ENCODE results near the gene CDKN1A. TPM values are rescaled to one million over a fixed set of nuclear protein-coding genes. Genes with fewer than 3 reads are reported as not detected.

Gene CDKN1A
- total RNA-seq, 2 donors from 2014 or later: 311 to 457 TPM

DNA sequence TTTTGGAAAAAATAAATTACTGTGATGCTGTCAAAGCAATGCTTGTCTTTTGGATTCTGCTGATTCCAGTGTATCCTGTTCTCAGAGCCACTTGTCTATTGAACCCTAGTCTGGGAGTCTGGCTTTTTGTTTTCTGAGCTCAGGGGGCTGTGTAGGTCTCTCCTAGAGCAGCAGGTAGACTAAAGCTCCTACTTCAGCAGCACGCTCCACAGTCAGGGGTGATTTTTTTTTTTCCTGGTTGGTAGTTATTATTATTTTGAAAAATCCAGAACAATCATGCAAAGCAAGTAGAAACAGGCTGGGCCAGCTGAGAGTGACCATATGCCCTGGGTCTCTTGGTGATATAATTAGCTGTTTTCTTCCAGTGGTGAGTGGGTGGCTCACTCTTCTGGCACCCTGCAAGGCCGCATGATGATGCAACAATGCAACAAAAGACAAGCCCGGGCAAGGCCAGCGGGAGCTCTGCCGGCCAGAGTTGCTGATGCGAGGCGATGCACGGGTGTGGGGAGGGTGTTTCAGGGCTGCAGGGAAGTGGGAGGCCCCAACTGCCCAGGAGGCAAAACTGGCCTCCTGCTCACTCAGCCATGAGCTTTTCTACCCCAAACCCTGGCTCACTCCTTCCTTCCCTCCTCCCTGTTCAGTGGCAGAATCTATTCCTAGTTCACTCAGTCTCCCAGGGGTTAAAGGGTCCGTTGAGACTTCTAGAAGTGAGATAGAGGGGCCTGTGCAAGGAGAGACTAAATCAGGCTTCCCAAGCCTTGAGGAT lies 11.5 kb upstream of the CDKN1A start:
- Histone ChIP-seq H3K9me3 (no peaks in the 10 kb centered on the region), H3K4me1 (ENCODE audit: control insufficient read depth in 1 of 2, low read depth in 2 of 2) (peaks cover 15% of the 10 kb centered on the region in 2 donors), H3K4me3 (peak overlapping the region; percentile 14), H3K27ac (peak overlapping the region; percentile 30 to 68), H3K27me3 (replicated peaks; ENCODE audit: insufficient read depth) (no peaks in the 10 kb centered on the region), H3K36me3 (no peaks in the 10 kb centered on the region)
- TF ChIP-seq, protein P1, sequence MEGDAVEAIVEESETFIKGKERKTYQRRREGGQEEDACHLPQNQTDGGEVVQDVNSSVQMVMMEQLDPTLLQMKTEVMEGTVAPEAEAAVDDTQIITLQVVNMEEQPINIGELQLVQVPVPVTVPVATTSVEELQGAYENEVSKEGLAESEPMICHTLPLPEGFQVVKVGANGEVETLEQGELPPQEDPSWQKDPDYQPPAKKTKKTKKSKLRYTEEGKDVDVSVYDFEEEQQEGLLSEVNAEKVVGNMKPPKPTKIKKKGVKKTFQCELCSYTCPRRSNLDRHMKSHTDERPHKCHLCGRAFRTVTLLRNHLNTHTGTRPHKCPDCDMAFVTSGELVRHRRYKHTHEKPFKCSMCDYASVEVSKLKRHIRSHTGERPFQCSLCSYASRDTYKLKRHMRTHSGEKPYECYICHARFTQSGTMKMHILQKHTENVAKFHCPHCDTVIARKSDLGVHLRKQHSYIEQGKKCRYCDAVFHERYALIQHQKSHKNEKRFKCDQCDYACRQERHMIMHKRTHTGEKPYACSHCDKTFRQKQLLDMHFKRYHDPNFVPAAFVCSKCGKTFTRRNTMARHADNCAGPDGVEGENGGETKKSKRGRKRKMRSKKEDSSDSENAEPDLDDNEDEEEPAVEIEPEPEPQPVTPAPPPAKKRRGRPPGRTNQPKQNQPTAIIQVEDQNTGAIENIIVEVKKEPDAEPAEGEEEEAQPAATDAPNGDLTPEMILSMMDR (IDR thresholded peaks at IDR 0.05): no peak
- peak; percentile 67 for DNase-seq (ENCODE audit: low spot score)
- ATAC-seq (ENCODE audit: insufficient number of reproducible peaks, low FRiP score, low read depth): peak; percentile 87

DNA sequence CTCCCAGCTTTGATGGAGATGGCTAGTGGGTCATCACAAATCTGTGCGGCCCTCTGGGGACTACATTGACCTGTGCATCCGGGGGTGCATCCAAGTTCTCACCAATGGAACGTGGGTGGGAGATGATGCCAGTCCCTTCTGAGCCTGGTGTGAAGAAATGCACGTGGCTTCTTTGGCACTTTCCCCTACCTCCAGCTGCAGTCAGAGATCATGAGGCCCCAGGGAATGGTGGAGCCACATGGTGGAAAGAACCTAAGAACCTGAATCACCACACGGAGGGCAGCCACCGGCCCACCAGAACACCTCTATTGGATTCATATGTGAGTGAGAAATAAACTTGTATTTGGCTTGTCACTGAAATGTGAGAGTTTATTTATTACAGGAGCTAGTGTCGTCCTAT lies 9.9 kb upstream of the CDKN1A start:
- H3K9me3 ChIP-seq: no peaks in the 10 kb centered on the region
- no peak overlapping the region for H3K27ac ChIP-seq

DNA sequence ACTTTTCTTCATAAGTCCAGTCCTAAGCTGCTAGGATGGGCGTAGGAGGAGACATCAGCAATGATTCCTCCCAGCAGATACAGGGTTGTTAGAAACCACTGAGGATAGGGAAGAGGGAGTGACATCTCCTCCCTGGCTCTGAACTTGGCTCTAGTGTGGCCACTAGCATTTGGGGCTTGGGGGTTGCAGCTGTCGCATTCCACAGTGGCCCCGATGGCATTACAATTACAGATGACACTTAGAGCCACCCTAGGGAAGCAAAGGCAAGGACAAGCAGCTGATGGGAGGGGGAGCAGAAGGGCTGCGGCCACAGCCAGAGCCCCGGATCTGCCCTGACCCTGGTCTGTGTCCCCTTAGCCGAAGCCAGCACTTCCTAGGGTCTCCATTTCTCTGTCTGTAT lies 9.5 kb upstream of the CDKN1A start:
- TF ChIP-seq, protein P1 (IDR thresholded peaks at IDR 0.05): no peak
- Histone ChIP-seq H3K27me3 (replicated peaks; ENCODE audit: insufficient read depth) (no peaks in the 10 kb centered on the region), H3K4me1 (ENCODE audit: control insufficient read depth in 1 of 2, low read depth in 2 of 2) (peaks cover 15 to 19% of the 10 kb centered on the region in 2 donors)

More for the DNA sequence above, 9.9 kb upstream of the CDKN1A start:
- Histone ChIP-seq H3K36me3 (no peaks in the 10 kb centered on the region), H3K4me1 (ENCODE audit: control insufficient read depth in 1 of 2, low read depth in 2 of 2) (peaks cover 15% of the 10 kb centered on the region in 2 donors), H3K4me3 (no peak overlapping the region), H3K27me3 (replicated peaks; ENCODE audit: insufficient read depth) (no peaks in the 10 kb centered on the region)
- TF ChIP-seq, protein P1 (IDR thresholded peaks at IDR 0.05): no peak
- no peak for DNase-seq (ENCODE audit: low spot score)
- ATAC-seq (ENCODE audit: insufficient number of reproducible peaks, low FRiP score, low read depth): no peak

DNA sequence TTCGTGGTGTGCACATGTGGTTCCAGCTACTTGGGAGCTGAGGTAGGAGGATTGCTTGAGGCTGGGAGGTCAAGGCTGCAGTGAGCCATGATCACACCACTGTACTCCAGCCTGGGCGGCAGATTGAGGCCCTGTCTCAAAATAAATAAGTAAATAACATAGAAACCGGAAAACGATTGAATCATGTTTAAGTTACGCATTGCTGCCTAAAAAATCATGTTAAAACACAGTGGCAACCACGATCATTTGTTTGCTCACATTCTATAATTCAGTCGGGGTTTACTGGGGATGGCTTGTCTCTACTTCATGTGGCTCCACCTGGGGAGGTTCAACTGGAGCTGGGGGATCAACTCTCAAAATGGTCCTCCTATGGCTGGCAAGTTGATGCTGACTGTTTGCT lies 8.2 kb upstream of the CDKN1A start:
- H3K4me3 ChIP-seq: no peak overlapping the region
- TF ChIP-seq, protein P1 (IDR thresholded peaks at IDR 0.05): no peak

More for the DNA sequence above, 9.5 kb upstream of the CDKN1A start:
- no peaks in the 10 kb centered on the region for H3K36me3 ChIP-seq
- DNase-seq (ENCODE audit: low spot score) (no peak), ATAC-seq (ENCODE audit: insufficient number of reproducible peaks, low FRiP score, low read depth) (no peak)
- H3K27ac ChIP-seq: no peak overlapping the region
- H3K4me3 ChIP-seq: no peak overlapping the region
- no peaks in the 10 kb centered on the region for H3K9me3 ChIP-seq

DNA sequence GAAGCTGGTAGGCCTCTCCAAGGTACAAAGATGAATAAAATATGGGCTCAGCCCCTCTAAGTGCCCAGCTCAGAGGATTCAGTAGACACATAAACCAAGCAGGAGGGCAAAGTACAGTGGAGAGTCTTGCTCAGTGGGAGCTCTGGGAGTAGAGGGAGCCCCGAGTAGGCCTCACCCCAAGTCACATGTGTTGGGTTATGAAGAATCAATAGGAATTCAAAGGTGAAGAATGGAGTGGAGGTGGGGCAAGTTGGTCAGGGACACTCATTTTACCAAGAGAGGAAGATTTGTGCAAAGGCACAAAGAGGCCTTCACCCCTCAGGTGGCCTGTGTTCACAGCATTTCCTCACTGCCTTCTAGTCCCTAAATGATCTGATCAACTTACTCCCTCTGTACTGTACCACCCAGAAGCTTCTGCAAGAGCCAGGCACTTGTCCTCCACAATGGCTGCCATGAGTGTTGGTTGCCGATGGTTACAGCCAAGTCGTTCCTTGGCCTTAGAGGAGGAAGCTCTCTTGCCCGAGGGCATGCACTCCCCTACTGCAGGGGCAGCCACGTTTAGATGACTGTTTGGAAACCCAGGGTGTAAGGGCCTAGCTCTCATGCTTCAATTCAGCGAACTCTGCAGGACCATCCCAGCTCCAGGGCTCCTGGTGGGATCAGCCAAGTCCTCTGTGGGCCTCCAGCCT lies 6.7 kb upstream of the CDKN1A start:
- H3K9me3 ChIP-seq: no peaks in the 10 kb centered on the region
- ATAC-seq (ENCODE audit: insufficient number of reproducible peaks, low FRiP score, low read depth): no peak
- H3K36me3 ChIP-seq: no peaks in the 10 kb centered on the region
- TF ChIP-seq, protein P1 (IDR thresholded peaks at IDR 0.05): no peak
- no peaks in the 10 kb centered on the region for H3K27me3 ChIP-seq (replicated peaks; ENCODE audit: insufficient read depth)
- no peak for DNase-seq (ENCODE audit: low spot score)
- peaks cover 18 to 22% of the 10 kb centered on the region in 2 donors for H3K4me1 ChIP-seq (ENCODE audit: control insufficient read depth in 1 of 2, low read depth in 2 of 2)
- no peak overlapping the region for H3K4me3 ChIP-seq
- no peak overlapping the region for H3K27ac ChIP-seq

More for the DNA sequence above, 8.2 kb upstream of the CDKN1A start:
- Histone ChIP-seq H3K4me1 (ENCODE audit: control insufficient read depth in 1 of 2, low read depth in 2 of 2) (peaks cover 15 to 19% of the 10 kb centered on the region in 2 donors), H3K36me3 (no peaks in the 10 kb centered on the region), H3K27me3 (replicated peaks; ENCODE audit: insufficient read depth) (no peaks in the 10 kb centered on the region), H3K27ac (no peak overlapping the region), H3K9me3 (no peaks in the 10 kb centered on the region)
- DNase-seq (ENCODE audit: low spot score) (no peak), ATAC-seq (ENCODE audit: insufficient number of reproducible peaks, low FRiP score, low read depth) (no peak)

All from thoracic aorta (tissue), 2 donors.